CD14-positive monocyte (primary cell): Measurements from ENCODE around the gene TJP3. TPM values are rescaled to one million over a fixed set of nuclear protein-coding genes. Genes with fewer than 3 reads are reported as not detected.

ENCODE experiments used
- DNase-seq, 3 donors: peaks; one replicate each; pipeline ENCODE4 v3.0.0-alpha.2; 2011 to 2022
- H2AFZ ChIP-seq: 2 replicates; pipeline ENCODE4 v1.6.0; 2012; ENCODE audit warnings: mild to moderate bottlenecking, low read depth, low read length, inconsistent platforms; ENCODE audit not compliant: insufficient read depth, poor library complexity, severe bottlenecking
- H3K27ac ChIP-seq, 2 donors: 1 replicate in 1 of 2; 2 replicates in 1 of 2; pipeline ENCODE4 v1.5.1; 2012 to 2013; ENCODE audit warnings: low read length in 2 of 2, control low read depth in 1 of 2, inconsistent platforms in 1 of 2, low read depth in 1 of 2, mild to moderate bottlenecking in 1 of 2
- H3K27me3 ChIP-seq, 2 donors: one replicate each; pipeline versions ENCODE4 v1.6.0 to v1.6.1; 2011 to 2013; ENCODE audit warnings: low read length in 2 of 2; ENCODE audit not compliant: control insufficient read depth in 2 of 2, insufficient read depth in 2 of 2
- H3K36me3 ChIP-seq, 2 donors: replicated peaks in 1 of 2; 1 replicate in 1 of 2; 2 replicates in 1 of 2; pipeline versions ENCODE4 v1.5.1 to v1.6.1; 2012 to 2013; ENCODE audit warnings: low read length in 2 of 2, control low read depth in 1 of 2, inconsistent platforms in 1 of 2, mild to moderate bottlenecking in 1 of 2; ENCODE audit not compliant: insufficient read depth in 2 of 2, control insufficient read depth in 1 of 2
- H3K4me1 ChIP-seq, 2 donors: 1 replicate in 1 of 2; 2 replicates in 1 of 2; pipeline versions ENCODE4 v1.5.1 to v1.6.1; 2012 to 2013; ENCODE audit warnings: low read length in 2 of 2, control low read depth in 1 of 2, inconsistent platforms in 1 of 2, mild to moderate bottlenecking in 1 of 2, moderate library complexity in 1 of 2; ENCODE audit not compliant: insufficient read depth in 2 of 2, control insufficient read depth in 1 of 2
- H3K4me2 ChIP-seq: replicated peaks from 2 replicates; pipeline ENCODE3; 2012; ENCODE audit warnings: low read length, moderate library complexity, mild to moderate bottlenecking; ENCODE audit not compliant: poor library complexity, severe bottlenecking; ENCODE audit errors: extremely low read depth
- H3K4me3 ChIP-seq, 3 experiments: fragments of 200-600 bp in 1 of 3; sonication (generic) in 1 of 3; replicated peaks in 1 of 3; 1 replicate in 2 of 3; 2 replicates in 1 of 3; pipeline ENCODE4 v1.5.1; 2011 to 2013; ENCODE audit warnings: low read length in 3 of 3, mild to moderate bottlenecking in 3 of 3, control low read depth in 2 of 3, low read depth in 2 of 3, inconsistent platforms in 1 of 3, moderate library complexity in 1 of 3
- H3K79me2 ChIP-seq: 2 replicates; pipeline ENCODE4 v1.6.0; 2012; ENCODE audit warnings: mild to moderate bottlenecking, control low read depth, inconsistent platforms, low read length, moderate library complexity; ENCODE audit not compliant: insufficient read depth
- H3K9ac ChIP-seq: 2 replicates; pipeline ENCODE4 v1.6.0; 2017; ENCODE audit warnings: low read length, mild to moderate bottlenecking; ENCODE audit not compliant: insufficient read depth, poor library complexity, severe bottlenecking
- H3K9me3 ChIP-seq, 2 donors: replicated peaks in 1 of 2; 1 replicate in 1 of 2; 2 replicates in 1 of 2; pipeline versions ENCODE4 v1.5.1 to v1.6.1; 2012 to 2013; ENCODE audit warnings: low read length in 2 of 2, control low read depth in 1 of 2; ENCODE audit not compliant: control insufficient read depth in 1 of 2, insufficient read depth in 1 of 2
- H4K20me1 ChIP-seq: 2 replicates; pipeline ENCODE4 v1.6.0; 2012; ENCODE audit warnings: mild to moderate bottlenecking, low read length, control low read depth, moderate library complexity; ENCODE audit not compliant: insufficient read depth
- H3K27ac Mint-ChIP-seq, 7 donors: one replicate each; pipeline ENCODE4 v1.8.0; 2020; ENCODE audit warnings: mild to moderate bottlenecking in 7 of 7, mixed read lengths in 7 of 7, moderate library complexity in 6 of 7, inconsistent platforms in 2 of 7
- H3K27me3 Mint-ChIP-seq, 3 donors: one replicate each; pipeline ENCODE4 v1.8.0; 2021 to 2022; ENCODE audit warnings: low read depth in 3 of 3, mild to moderate bottlenecking in 3 of 3, mixed read lengths in 3 of 3, moderate library complexity in 3 of 3, inconsistent platforms in 1 of 3
- H3K36me3 Mint-ChIP-seq, 2 donors: one replicate each; pipeline ENCODE4 v1.8.0; 2020; ENCODE audit warnings: mixed read lengths in 2 of 2, inconsistent platforms in 1 of 2, mild to moderate bottlenecking in 1 of 2
- H3K4me1 Mint-ChIP-seq: one replicate; pipeline ENCODE4 v1.8.0; 2020; ENCODE audit warnings: mild to moderate bottlenecking, mixed read lengths
- H3K4me3 Mint-ChIP-seq, 2 donors: one replicate each; pipeline ENCODE4 v1.8.0; 2020; ENCODE audit warnings: mild to moderate bottlenecking in 2 of 2, mixed read lengths in 2 of 2, moderate library complexity in 1 of 2
- H3K9me3 Mint-ChIP-seq, 7 donors: one replicate each; pipeline ENCODE4 v1.8.0; 2020 to 2022; ENCODE audit warnings: mixed read lengths in 7 of 7, mild to moderate bottlenecking in 6 of 7, moderate library complexity in 6 of 7, inconsistent platforms in 2 of 7
- WGBS: methylation state at CpG from one replicate; pipeline ENCODE4 v1.1.5; 2013; ENCODE audit warnings: missing lambda C conversion rate; ENCODE audit not compliant: insufficient coverage; 5-methylcytosine and 5-hydroxymethylcytosine counted together
- intact Hi-C, 2 donors: fragments of 100-400 bp; cut with micrococcal nuclease; formaldehyde crosslinking; loops; one replicate each; pipeline versions ENCODE4 v1.15.0 to v1.15.1; 2023
- polyA plus RNA-seq, 3 donors: library from polyadenylated mRNA; depleted of rRNA in 1 of 3; unstranded in 2 of 3; stranded (reverse) in 1 of 3; fragments of 300-500 nt in 2 of 3; fragments of >200 nt in 1 of 3; fragmentation: Illumina TruSeq in 2 of 3; gene quantifications; 1 replicate in 2 of 3; 2 replicates in 1 of 3; pipeline ENCODE4 v1.2.3, GENCODE V29; 2012 to 2021
- TF ChIP-seq, protein P1 (sequence below): fragments of 200-600 bp; IDR thresholded peaks from one replicate; pipeline ENCODE4 v1.8.0; 2022; ENCODE audit warnings: antibody characterized with exemption, mild to moderate bottlenecking

TJP3 gene
- polyA plus RNA-seq, 3 donors = 0.01 TPM; not detected in 2

DNA sequence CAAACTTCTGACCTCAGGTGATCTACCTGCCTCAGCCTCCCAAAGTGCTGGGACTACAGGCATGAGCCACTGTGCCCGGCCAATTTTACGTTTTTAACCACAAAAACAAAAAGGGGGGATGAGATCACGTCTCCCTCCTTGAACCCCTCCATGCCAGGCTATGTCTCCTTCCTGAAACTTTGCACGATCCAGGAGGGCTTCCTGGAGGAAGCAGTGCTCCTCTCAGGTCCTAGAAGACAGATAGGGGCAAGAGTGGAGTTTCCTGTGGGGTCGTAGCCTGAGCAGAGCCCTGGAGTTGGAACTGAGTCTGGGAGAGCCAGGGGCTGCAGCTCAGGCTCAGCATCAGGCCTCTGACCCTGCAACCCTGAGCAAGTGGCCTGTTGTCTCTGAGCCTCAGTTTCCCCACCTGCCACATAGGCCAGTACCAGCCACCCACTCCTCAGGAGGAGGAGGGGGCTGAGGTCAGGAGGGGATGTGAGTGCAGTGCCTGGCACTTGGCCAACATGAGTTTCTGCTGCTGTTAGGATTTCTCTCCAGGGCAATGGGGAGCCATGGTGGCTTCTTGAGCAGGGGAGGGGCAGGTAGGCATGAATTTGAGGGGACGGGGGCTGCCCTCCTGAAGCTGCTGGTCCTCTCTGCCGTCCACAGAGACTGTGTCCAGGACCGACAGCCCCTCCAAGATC lies 37.3 kb downstream of the TJP3 start:
- DNase-seq = no peak
- H3K4me2 ChIP-seq = no peak overlapping the region
- peaks cover 6 to 10% of the 10 kb centered on the region in 2 donors for H3K36me3 ChIP-seq
- no peak overlapping the region for H3K4me3 Mint-ChIP-seq
- H3K4me1 ChIP-seq = no peaks in the 10 kb centered on the region
- H3K27ac ChIP-seq = no peak overlapping the region
- TF ChIP-seq, protein P1, sequence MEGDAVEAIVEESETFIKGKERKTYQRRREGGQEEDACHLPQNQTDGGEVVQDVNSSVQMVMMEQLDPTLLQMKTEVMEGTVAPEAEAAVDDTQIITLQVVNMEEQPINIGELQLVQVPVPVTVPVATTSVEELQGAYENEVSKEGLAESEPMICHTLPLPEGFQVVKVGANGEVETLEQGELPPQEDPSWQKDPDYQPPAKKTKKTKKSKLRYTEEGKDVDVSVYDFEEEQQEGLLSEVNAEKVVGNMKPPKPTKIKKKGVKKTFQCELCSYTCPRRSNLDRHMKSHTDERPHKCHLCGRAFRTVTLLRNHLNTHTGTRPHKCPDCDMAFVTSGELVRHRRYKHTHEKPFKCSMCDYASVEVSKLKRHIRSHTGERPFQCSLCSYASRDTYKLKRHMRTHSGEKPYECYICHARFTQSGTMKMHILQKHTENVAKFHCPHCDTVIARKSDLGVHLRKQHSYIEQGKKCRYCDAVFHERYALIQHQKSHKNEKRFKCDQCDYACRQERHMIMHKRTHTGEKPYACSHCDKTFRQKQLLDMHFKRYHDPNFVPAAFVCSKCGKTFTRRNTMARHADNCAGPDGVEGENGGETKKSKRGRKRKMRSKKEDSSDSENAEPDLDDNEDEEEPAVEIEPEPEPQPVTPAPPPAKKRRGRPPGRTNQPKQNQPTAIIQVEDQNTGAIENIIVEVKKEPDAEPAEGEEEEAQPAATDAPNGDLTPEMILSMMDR = no peak
- peaks cover 0 to 5% (median 1%) of the 10 kb centered on the region in 3 donors for H3K27me3 Mint-ChIP-seq
- peaks cover 0 to 7% (median 3%) of the 10 kb centered on the region in 7 donors for H3K9me3 Mint-ChIP-seq
- intact Hi-C loops = no loop called here
- WGBS = 94% methylated on average over 3 of the region's 8 CpGs
- H2AFZ ChIP-seq = no peak overlapping the region
- H3K27ac Mint-ChIP-seq = no peak overlapping the region
- no peak overlapping the region for H3K4me3 ChIP-seq
- H3K9ac ChIP-seq = no peak overlapping the region
- H3K27me3 ChIP-seq = no peaks in the 10 kb centered on the region
- no peaks in the 10 kb centered on the region for H4K20me1 ChIP-seq
- no peaks in the 10 kb centered on the region for H3K4me1 Mint-ChIP-seq
- H3K36me3 Mint-ChIP-seq = peaks cover 9 to 10% of the 10 kb centered on the region in 2 donors
- H3K79me2 ChIP-seq = no peaks in the 10 kb centered on the region
- H3K9me3 ChIP-seq = peaks cover 0 to 3% of the 10 kb centered on the region in 2 donors

DNA sequence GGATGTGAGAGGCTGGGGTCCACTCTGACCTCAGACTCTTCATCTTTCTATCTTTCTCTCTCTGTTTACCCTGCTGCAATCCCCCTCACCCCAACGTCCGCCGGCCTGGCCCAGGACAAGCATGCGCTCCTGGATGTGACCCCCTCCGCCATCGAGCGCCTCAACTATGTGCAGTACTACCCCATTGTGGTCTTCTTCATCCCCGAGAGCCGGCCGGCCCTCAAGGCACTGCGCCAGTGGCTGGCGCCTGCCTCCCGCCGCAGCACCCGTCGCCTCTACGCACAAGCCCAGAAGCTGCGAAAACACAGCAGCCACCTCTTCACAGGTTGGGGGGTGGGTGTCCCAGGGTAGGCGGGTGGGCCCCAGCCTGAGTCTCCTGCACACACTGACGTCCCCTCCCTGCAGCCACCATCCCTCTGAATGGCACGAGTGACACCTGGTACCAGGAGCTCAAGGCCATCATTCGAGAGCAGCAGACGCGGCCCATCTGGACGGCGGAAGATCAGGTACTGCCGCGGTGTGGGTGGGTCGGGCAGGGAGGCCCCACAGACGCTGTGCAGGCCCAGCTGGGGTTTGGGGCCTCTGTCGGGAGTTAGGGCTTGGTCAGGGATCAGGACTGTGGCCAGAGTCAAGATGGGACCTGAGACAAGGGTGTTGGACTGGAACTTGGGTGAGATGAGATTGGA lies 38.3 kb downstream of the TJP3 start:
- no peak overlapping the region for H2AFZ ChIP-seq
- H3K36me3 Mint-ChIP-seq = peaks cover 13 to 17% of the 10 kb centered on the region in 2 donors
- no peaks in the 10 kb centered on the region for H3K79me2 ChIP-seq
- DNase-seq = no peak
- H3K36me3 ChIP-seq = peaks cover 6 to 18% of the 10 kb centered on the region in 2 donors
- peak overlapping the region in 1 of 7 donors; percentile 69 for H3K27ac Mint-ChIP-seq
- H3K4me2 ChIP-seq = no peak overlapping the region
- H4K20me1 ChIP-seq = no peaks in the 10 kb centered on the region
- no peak overlapping the region for H3K4me3 Mint-ChIP-seq
- H3K27me3 ChIP-seq = no peaks in the 10 kb centered on the region
- TF ChIP-seq, protein P1 = no peak
- no peak overlapping the region for H3K27ac ChIP-seq
- WGBS = 88% methylated on average over 28 of the region's 31 CpGs
- no peaks in the 10 kb centered on the region for H3K4me1 Mint-ChIP-seq
- H3K27me3 Mint-ChIP-seq = peaks cover 0 to 5% (median 0%) of the 10 kb centered on the region in 3 donors
- intact Hi-C loops = no loop called here
- peaks cover 0 to 8% (median 3%) of the 10 kb centered on the region in 7 donors for H3K9me3 Mint-ChIP-seq
- no peak overlapping the region for H3K4me3 ChIP-seq
- peaks cover 0 to 3% of the 10 kb centered on the region in 2 donors for H3K9me3 ChIP-seq
- H3K4me1 ChIP-seq = no peaks in the 10 kb centered on the region
- no peak overlapping the region for H3K9ac ChIP-seq
